HTERT RPE-1 (cell line): ENCODE data around the gene MCM10.
"Not testable (repeated sequence)": the region's sequence is repeated elsewhere in the genome, so short reads cannot be mapped to it uniquely, and the experiment has no call there.

Source experiments
- in situ Hi-C: fragments of 300-500 bp; cut with MboI; formaldehyde crosslinking; loops from 4 replicates; pipeline ENCODE4 v1.14.3; 2020; ENCODE audit warnings: low sequenced_read_pairs

The MCM10 gene

DNA sequence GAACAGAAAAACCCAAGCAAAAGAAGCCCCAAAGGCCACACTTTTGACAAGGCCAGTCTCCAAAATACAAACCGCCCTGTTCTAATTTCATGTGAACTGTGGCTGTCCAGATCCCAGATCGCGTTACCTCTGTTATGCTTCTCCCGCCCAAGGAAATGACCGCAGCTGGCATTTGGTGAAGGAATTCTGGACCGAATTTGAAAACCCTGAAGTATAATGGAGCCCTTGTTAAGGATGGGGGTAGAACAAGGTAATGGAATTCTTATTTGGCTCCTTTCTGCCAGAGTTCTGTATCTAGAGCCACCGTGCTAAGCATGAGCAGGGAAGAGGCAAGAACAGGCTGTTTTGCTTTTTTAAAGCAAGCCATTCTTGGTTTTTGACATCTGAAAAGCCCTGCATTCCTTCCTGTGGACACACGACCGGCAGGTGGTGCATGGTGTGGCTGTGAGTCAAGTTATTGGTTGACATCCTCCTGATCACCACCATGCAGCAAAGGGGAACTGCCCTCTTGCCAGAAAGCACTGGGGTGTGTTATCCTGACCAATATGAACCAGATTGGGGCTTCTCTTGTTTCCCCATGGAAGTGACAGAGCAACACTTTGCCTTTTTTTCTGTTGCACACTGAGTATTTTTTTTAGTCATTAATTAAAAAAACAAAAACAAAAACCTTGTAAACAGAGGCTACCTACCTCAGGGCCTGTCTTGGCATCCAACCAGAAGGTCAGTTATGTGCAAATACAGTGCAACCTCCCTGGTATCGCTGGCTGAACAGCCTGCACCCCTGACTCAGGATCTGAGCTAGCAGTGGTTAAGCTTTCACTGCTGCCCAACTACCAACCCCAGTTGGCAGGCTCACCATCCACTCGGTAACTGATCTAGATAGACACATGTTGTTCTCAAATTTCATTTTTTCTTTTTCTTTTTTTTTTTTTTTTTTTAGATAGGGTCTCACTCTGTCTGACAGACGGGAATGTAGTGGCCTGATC lies 58.6 kb downstream of the MCM10 start:
- in situ Hi-C loops, result no loop called here

DNA sequence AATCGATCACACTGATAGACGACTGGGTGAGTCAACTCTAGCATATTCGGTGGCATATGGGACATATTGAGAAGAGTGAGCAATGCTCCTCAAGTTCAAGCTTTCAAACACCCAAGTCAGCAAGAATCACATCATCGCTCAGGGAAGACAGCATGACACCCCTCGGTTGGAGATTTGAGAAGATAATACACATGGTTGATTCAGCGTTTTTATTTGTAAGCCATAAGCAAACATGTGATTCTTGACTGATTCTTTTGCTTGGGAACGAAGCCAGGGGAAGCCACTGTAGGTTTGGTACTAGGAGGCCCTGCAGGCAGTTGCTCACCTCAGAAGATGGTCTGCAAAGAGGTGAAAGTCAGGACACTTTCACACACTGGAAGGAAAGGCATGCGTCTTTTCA lies 60.2 kb downstream of the MCM10 start:
- in situ Hi-C loops, result no loop called here

DNA sequence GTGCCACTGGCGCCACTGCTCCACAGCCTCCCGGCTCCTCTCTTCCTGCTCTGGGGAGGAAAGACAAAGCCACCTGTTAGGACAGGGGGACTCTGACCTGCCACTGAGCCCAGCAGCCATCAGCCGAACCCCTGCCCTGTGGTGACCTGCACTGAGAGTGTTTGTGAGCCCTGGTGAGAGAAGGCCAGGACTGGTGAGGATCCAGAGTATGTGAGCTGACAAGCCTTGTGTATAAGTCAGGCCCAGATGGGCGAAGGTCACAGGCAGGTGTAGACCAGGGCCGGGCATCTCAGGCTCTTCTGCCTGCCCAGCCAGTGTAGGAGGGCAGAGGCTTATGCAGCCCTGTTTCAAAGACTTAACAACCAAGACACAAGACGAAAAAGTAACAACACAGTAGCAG lies 60.8 kb downstream of the MCM10 start:
- in situ Hi-C loops, result no loop called here

DNA sequence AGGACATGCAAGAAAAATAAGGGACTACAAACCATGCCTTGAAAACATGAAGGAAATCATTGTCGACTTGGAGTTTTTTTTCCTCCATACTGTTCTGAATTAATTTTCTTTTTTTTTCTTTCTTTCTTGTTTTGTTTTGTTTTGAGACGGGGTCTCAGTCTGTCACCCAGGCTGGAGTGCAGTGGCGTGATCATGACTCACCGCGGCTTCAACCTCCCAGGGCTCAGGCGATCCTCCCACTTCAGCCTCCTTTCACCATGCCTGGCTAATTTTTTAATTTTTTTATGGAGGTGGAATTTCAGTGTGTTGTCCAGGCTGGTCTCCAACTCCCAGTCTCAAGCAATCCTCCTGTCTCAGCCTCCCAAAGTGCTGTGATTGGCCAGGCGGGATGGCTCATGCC lies 61.2 kb downstream of the MCM10 start:
- in situ Hi-C loops, result no loop called here

DNA sequence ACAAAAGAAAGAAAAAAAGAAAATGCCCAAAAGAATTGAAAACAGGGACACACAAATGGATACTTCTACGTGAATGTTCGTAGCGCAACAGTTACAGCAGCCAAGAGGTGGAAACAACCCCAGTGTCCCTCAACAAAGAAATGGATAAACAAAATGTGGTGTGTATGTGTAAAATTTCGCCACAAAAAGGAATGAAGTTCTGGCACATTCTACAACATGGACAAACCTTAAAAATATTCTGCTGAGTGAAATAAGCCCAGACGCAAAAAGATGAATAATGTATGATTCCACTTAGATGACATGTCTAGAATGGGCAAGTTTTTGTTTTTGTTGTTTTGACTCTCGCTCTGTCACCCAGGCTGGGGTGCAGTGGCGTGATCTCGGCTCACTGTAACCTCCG lies 61.9 kb downstream of the MCM10 start:
- in situ Hi-C loops, result no loop called here

DNA sequence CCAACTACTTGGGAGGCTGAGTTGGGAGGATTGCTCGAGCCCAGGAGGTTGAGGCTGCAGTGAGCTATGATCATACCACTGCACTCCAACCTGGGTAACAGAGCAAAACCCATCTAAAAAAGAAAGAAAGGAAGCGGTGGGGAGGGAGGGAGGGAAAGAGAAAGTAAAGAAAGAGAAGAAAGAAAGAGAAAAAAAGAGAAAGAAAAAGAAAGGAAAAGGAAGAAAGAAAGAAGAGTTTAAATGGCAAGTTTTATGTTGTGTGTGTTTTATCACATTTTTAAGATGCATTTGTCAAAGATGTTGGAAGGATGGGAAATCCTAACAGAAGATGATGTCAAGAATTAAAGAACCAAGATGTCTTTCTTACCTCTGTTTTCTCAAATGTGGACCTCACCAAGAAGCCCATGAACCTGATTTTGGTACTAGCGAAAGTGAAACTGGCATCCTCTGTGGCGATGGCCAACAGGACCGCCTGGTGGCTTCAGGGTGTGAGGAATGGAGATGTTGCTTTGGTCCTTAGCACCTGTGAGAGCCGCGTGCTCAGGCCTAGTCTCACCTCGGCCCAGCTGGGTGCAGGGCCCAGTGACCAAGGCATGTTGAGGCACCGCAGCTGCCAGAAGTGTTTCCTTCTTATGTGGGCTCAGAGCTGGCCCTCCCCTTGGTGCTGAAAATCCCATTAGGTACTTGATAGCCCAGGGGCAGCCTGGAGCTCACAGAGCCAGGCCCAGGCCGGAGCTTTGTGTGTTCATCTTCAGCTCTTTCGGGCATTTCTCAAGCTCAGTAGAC lies 63.0 kb downstream of the MCM10 start:
- in situ Hi-C loops, result no loop called here

DNA sequence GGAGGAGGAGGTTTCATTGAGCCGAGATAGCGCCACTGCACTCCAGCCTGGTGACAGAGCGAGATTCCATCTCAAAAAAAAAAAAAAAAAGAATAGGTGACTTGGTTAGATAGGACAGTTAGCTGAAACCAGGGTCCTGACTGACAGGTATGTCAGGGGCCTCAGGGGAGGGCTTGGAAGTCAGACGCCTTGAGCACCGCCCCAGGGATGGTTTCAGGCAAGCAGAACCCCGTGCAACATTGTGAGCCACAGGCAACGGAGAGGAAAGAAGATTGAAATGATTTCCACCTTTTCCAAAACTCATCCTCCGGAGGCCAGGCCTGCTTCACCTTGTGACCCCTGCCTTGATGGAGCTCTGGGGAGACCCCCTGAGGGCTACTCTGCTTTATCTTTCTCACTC lies 64.2 kb downstream of the MCM10 start:
- in situ Hi-C loops, result no loop called here

DNA sequence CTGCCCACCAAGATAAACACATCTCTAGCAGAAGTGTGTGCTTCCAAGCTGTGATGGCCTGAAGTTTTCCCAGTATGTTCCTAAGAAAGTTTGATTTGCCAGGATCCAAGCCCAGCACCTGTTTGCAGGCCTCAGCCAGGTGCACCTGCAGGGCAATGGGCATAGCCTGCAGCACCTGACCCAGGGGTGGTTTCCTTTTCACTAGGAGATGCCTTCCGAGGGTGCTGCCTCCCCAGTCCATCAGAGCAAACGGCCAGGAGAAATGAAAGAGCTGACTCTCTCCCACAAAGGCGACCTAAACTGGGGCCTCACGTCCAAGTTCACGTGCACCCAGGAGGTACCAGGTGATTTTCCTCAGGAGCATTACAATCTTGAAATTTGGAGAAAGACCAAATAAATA lies 65.7 kb downstream of the MCM10 start:
- in situ Hi-C loops, result no loop called here

DNA sequence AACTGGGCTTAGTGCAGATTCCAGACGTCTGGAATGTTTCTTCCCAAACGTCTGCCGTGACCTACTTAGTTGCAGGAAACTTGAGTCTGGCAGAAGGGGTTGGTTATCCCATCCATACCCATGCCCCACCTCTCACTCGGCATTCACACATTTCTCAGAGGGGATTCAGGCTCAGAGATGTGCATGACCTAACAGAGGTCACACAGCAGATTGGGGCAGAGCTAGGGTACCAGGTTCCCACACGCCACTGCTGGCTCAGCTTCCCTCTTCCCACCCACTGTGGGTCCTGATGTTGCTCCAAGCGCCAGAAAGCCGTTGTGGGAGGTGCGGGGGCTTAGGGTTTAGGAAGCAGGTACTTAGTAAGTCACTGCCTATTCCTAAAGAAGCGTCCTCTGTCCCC lies 69.8 kb downstream of the MCM10 start:
- in situ Hi-C loops, result no loop called here

DNA sequence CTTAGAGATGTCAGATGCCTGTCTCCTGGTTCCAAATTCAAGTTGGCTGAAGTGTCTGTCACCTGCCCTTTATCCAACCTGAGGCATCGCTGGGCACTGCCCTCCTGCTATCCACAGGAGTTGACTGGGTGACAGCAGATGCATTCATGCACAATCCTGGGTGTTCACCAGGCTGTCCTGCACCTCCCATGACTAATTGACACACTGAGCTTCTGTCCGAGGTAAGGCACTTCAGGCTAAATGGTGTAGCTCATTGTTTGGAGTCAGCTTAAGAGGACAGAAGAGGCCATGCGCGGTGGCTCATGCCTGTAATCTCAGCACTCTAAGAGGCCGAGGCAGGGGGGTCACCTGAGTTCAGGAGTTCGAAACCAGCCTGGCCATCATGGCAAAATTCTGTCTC lies 70.5 kb downstream of the MCM10 start:
- in situ Hi-C loops, result no loop called here

DNA sequence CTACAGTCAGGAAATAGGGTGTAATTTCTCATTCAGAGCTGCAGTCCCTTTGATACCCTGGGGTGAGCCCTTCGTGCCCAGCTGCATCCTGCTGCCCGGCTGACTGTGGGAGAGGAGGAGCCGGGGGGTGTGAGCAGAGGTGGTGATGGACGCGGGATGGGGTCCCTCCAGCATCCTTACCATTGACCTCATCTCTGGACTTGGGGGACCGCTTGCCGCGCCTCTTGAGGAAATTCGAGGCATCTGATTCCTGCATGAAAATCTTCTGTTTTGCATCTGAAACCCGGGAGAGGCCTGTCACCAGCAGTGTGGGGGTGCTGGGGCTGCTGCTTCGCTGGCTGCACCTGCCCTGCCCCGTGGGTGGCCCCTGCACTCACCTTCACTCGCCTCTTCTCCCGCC lies 72.0 kb downstream of the MCM10 start:
- in situ Hi-C loops, result no loop called here

DNA sequence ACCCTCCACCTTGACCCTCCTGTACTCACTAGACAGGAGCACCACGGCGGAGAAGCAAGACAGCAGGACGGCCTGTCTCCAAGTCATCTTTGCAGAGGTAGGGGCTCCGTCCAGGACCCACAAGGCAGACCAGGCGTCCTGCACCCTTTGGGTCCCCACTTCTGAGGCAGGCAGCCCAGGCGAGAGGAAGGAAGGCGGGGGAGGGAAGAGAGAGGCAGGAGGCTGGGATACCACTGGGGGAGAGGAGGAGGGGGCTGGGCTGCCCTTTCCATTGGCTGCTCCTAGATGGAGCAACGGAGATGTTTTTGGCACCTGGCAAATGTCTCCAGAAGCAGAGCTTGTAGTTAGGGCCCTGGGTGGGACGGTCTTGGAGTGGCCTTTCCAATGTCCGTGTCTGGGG lies 72.8 kb downstream of the MCM10 start, which contains the start of gene UCMA:
Gene UCMA, minus strand, starts transcription at position 203 of the 400 bp plus-strand sequence. Its CDS starts 116 bp downstream, at position 87.
- in situ Hi-C loops, result no loop called here

DNA sequence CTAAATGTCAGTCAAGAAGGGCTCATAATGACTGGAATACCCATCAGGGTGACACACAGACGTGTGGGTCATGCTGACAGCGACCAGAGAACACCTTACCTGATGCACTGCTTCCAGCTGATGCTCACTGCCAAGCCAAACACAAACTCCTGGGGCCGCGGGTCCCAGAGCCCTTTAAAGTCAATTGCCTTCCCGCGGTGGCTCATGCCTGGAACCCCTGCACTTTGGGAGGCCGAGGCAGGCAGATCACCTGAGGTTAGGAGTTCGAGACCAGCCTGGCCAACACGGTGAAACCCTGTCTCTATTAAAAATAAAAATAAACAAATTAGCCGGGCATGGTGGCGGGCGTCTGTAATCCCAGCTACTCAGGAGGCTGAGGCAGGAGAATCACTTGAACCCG lies 73.4 kb downstream of the MCM10 start:
- in situ Hi-C loops, result not testable (repeated sequence)

DNA sequence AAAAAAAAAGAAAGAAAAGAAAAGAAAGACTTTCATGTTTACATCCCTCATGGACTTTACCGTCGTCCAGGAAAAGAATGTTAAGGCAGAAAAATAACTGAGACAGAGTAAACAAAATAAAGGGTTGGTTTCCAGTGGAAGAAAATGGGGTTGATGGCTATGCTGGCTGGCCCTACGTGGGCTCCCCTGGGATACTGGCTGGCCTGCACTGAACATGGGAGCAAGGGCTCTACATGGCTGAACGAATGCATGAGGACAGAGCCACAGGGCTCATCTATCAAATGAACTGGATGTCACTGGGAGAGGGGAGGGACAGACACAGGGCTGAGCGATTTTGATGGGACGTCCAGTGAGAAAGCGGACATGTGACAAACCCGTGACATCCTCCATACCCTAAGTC lies 75.3 kb downstream of the MCM10 start:
- in situ Hi-C loops, result no loop called here

DNA sequence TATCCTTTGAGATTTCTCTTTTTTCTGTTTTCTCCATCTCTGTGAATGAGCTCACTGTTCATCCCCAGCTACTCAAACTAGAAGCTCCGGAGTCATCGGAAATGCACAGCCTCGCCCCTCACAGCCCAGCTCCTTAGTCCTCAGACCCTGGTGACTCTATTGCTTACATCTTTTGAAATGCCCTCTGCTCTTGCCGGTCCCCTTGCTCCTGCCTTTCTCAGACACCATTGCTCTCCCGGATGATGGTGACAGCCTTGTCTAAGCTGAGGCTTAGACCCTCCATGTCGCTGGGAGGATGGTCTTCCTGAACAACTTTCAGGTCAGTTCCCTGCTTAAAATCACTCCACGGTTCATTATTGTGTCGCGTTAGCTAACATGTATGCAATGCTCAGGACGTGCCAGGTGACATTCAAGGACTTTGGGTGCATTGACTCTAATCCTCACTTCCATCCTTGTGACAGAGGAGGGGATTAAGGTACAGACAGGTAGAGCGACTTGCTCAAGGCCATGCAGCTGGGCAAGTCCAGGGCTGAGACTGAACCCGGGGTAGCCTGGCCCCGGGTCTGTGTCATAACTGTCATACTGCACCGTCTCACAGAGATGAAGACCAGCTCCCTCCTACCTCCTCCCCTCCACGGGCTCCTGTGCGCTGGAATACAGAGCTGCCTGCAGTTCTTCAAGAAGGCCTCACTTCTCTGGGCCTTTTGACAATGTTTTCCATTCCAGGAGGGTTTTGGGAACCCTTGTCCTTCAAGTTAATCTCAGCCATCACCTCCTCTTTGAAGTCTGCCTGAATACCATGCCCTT lies 77.1 kb downstream of the MCM10 start:
- in situ Hi-C loops, result no loop called here

DNA sequence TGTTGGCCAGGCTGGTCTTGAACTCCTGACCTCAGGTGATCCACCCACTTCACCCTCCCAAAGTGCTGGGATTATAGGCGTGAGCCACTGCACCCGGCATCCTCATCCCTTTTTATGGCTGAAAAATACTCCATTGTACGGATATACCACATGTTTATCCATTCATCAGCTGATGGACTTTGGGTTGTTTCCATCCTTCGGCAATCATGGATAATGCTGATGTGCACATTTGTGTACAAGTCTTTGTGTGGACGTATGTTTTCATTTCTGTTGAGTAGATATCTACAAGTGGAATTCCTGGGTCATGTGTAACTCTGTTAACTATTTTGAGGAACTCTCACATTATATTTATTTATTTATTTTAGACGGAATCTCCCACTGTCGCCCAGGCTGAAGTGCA lies 78.6 kb downstream of the MCM10 start:
- in situ Hi-C loops, result no loop called here

DNA sequence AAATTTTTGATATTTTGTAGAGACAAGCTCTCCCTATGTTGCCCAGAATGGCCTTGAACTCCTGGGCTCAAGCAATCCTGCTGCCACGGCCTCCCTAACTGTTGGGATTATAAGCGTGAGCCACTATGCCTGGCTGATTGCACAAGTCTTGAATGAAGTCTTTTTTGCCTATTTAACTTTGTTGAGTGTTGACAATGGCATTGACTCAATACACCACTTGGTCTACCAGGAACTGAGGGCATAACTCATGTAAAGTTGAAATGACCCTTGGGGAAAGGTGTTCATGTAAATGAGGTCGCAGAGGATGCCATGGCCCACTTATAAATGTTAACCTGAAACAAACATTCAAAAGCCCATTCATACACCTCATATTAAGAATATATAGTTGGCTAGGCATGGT lies 80.3 kb downstream of the MCM10 start:
- in situ Hi-C loops, result no loop called here

DNA sequence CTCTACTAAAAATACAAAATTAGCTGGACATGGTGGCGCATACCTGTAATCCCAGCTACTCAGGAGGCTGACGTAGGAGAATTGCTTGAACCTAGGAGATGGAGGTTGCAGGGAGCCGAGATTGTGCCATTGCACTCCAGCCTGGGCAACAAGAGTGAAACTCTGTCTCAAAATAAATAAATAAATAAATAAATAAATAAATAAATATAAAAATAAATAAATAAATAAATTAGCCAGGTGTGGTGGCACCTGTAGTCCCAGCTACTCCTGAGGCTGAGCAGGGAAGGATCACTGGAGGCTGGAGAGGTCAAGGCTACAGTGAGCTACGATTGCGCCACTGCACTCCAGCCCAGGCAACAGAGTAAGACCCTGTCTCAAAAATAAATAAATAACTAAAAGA lies 80.9 kb downstream of the MCM10 start:
- in situ Hi-C loops, result not testable (repeated sequence)

DNA sequence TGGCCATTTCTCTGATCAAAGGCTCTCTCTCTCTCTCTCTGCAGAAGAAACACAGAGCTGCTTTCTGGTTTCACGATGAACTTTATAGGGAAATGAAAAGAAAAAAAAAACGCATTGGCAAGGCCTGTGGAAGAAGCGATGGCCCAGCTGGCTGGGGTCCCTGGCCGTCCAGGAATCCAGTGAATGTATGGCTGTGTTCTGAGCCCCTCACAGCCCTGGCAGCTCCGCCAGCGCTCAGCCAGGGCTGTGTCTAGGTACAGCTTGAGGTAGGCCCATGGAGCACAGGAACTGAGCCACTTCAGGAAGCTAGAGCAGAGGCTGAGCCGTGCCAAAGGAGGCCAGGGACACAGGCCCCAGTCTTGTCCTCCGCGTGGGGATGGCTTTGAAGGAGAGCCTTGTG lies 85.9 kb downstream of the MCM10 start:
- in situ Hi-C loops, result no loop called here

DNA sequence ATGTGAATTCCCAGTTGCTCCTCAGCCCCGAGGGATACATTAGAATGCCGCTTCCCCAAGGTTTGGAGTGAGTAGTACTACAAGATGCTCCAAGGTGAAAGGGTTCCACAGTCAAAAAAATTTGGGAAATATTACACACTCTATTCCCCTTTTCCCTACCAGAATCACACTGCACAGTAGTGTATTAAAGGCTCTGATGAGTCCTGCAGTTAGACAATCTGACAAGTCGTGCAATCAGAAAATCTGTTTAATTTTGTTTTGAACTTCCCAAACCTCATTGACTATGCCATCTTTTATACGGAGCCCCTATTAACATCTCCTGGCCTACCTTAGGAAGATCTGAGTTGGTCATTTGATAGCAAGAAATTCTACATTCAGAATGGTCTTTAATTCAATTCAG lies 86.4 kb downstream of the MCM10 start:
- in situ Hi-C loops, result no loop called here

DNA sequence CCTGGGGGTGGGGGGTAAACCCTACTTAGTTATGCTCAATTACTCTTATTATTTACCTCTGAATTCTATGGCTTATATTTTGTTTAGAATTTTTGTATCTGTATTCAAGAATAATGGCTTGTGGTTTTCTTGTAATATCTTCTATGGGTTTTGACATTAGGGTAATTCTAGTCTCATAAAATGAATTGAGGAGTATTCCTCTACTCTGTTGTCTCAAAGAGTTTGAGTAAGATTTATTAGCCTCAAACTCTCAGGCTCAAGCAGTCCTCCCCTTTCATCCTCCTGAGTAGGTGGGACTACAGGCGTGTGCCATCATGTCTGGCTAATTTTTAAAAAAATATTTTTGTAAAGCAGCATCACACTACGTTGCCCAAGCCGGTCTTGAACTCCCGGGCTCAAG lies 92.4 kb downstream of the MCM10 start:
- in situ Hi-C loops, result no loop called here
